ENCODE data around the gene KCNQ5.
"Not testable (repeated sequence)": the region's sequence is repeated elsewhere in the genome, so short reads cannot be mapped to it uniquely, and the experiment has no call there.

KCNQ5 gene

GRCh38 chr6:72967329-72967728, 345.5 kb downstream of the KCNQ5 start:
- no peak for DNase-seq

DNA sequence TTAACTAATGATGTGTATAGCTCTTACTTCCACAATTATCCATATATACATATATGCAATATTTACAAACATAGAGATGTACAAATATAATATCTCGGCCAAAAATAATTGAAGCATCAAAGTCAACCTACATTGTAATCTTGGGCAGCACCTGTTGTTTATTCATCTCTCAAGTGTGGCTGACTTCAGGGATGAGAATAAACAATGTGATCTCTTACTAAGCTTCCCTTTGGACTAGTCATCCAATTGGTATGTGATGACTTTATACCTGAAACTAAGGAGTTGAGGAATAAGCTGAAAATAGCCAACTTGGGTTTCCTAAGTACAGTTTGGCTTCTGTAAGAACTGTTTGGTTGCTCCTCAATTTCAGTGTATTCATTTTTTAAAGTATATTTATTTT, 346.8 kb downstream of the KCNQ5 start:
- DNase-seq, result no peak

DNA sequence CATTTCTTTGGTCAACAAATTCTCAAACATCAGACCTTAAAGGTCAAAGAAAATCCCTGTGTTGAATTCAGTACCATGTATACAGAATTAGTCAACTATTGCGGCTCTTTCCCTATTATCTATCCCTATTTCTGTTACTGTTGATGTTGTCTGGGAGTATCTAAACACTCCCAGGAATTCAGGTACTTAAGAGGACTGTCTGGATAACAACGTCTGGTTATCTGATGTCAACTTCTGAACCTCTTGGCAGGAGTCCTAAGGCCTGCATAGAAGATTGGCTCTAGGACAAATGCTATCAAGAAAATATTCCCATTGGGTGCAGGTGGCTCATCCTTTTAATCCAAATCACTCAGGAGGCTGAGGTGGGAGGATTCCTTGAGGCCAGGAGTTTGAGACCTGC, 347.8 kb downstream of the KCNQ5 start:
- no peak for DNase-seq

GRCh38 chr6:72972579-72972978, 350.7 kb downstream of the KCNQ5 start:
- DNase-seq, result no peak

- DNase-seq, result no peak
Observed at GRCh38 chr6:72974276-72974675, 352.4 kb downstream of the KCNQ5 start.

DNA sequence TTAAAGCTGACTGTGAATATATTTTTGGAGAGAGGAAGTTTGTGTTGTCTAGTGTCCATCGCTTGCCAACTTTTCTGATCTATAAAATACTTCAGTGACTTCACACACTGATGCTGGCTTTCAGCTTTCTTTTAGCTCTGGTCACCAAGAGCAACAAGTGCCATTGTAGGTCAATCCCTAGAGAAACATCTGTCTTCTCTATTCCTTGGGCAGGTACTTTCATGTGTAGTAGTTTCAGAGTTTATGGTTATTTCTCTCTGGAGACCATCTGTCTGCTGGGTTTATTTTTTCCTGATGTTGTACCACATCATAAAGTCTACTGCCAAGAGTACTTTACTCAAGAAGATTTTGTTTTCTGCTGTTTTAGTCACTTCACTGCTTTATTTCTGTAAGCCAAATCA, 353.5 kb downstream of the KCNQ5 start:
- DNase-seq, result no peak

DNA sequence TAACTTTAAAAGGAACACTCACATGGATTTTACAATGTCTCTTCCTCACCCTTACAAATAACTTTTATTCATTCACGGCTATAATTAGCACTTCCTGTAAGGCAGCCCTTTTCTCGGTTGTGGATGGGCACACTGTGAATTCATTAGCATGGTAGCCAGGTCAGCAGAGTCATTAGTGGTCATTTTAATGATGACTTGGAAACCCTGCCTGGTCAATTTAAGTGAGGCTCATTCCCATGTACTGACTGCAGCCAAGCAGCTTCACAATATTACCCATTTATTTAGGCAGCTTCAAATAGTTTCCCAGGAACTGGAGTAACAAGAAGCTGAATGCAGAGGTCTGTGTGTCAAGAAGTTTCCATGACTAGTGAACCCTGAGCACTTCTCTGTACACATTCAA, 354.6 kb downstream of the KCNQ5 start:
- no peak for DNase-seq

- DNase-seq, result no peak
Observed at GRCh38 chr6:72977114-72977513, 355.2 kb downstream of the KCNQ5 start.

- DNase-seq, result not testable (repeated sequence)
Observed at GRCh38 chr6:72978808-72979207, 356.9 kb downstream of the KCNQ5 start.

GRCh38 chr6:72984189-72984831, 362.4 kb downstream of the KCNQ5 start:
- DNase-seq, result not testable (repeated sequence)

DNA sequence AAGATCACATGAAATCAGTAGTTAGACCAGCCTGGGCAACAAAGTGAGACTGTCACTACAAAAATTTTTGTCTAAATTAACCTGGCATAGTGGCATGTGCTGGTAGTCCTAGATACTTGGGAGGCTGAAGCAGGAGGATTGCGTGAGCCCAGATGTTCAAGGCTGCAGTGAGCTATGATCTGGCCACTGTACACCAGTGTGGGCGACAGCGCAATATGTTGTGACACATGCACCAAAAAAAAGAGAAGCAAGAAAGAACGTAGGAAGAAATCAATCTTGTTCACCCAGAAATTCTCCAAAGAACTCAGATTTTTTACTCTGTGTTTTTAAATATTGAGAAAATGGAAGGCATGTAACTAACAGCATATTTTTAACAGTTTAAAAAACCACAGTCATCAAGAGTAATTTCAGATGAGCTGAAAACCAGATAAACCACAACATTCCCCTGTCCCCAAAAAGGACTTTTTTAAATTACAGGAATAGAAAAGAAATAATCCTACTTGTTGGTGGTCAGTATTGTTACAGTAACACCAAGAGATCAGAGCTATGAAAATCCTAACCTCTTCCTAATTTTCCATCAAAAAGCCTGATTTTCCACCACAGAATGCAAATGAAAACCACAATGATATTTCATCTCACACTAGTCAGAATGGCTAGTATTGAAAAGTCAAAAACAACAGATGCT, 363.3 kb downstream of the KCNQ5 start:
- DNase-seq, result no peak

GRCh38 chr6:72987301-72987700, 365.4 kb downstream of the KCNQ5 start:
- DNase-seq, result no peak

DNA sequence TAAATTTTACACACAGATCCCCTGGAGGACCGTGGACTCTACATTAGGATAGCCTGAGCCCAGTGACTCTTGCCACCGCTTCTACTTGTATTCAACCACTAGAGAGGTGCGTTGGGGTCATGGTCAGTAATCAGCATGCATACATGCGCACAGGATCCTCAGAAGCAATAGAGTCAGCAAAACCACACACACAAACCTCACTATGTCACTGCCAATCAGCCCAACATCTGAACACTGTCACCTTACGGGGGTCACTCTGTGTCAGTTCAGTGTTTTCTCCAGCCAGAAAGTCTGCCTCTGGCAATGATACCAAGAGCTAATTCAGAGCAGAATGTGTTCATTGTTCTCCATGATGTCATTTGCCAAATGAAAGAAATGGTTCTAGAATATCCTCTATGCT, 378.1 kb downstream of the KCNQ5 start:
- DNase-seq, result no peak

DNA sequence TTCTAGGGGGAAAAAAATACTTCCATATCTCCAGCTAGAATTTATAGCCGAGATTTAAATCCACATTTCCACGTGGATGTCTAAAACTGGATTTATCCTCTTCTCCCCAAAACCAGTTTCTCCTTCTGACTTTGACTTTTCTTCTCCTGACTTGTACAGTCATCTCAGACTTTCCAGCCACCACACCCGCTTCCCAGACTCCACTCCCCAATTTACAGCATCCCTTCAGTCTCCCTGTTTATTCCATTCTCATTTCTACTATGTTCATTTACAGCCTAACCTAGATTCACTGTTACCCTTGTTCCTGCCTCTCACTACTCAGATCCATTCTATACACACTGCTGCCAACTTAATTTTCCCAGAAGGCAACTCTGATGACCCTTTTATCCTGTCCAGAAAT, 378.6 kb downstream of the KCNQ5 start:
- DNase-seq, result no peak

DNA sequence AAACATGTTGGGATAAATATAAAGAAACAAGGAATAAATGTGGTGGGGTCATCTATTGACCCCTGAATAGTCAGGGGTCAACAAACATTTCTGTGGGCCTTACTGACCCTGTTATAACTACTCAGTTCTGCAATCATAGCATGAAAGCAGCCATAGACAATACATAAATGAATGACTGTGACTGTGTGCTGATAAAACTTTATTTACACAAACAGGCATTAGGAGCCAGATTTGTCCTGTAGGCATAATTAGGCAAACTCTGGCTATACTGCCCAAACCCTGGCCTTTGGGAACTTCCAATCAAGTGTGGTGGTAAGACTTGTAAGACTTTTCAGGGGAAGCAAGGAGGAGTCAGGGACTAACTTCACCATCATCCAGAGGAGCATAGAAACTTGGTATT, 380.7 kb downstream of the KCNQ5 start:
- no peak for DNase-seq

DNA sequence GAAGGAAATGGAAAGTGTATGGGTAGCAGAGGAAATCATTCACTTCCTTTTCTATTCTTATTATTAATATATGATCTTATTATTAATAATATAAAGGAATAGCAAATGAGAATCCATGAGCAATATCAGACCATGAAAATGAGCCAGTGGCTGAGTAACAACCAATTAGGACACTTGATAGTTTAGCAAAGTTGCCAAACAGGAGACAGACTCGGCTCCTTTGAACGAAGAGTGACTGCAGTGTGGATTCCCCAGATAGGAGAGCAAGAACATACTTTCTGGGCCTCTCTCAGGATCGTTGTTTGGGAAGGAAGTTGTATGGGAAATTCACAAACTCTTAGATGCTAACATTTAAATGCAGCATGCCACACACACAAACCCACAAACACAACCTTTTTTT, 381.4 kb downstream of the KCNQ5 start:
- no peak for DNase-seq

GRCh38 chr6:73004231-73004630, 382.4 kb downstream of the KCNQ5 start:
- no peak for DNase-seq

GRCh38 chr6:73004861-73005260, 383.0 kb downstream of the KCNQ5 start:
- DNase-seq, result no peak

DNA sequence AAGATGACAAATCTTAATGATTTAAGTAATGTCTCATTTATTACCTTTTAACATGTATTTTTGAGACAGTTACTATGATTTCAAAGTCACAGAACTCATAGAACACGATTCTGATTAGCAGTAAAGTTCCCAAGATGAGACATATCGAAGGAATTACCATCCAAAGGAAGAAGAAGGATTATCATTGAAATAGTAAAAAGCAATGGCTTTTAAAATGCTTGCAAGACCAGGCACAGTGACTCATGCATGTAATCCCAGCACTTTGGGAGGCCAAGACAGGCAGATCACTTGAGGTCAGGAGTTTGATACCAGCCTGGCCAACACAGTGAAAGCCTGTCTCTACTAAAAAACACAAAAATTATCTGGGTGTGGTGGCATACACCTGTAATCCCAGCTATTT, 384.3 kb downstream of the KCNQ5 start:
- no peak for DNase-seq

DNA sequence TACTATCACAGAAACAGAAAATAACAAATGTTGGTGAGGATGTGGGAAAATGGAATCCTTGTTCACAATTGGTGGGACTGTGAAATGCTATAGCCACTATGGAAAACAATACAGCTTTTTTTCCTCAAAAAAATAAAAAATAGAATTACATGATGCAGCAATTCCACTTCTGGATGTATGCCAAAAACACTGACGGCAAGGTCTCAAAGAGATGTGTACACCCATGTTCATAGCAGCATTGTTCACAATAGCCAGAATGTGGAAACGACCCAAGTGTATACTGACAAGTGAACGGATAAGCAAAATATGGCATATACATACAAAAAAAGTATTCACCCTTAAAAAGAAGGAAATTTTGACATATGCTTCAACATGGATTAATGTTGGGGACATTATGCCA, 390.1 kb downstream of the KCNQ5 start:
- DNase-seq, result no peak

DNA sequence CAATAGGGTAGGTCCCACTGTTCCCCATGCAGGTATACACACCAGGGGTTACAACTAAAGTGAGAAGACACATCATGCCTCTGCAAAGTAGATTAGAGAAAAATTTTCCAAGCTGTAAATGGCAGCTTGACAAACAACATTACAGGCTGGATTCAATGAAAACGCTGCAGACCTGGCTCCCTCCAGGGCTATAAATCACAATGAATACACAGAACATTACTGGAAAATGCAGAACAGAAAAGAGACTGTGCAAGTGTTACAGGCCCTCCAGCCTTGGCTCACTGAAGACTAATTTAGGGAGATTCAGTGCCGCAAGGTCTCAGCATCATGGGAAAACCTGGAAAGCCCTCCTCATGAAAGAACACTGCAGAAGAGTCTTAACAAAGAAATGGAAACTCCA, 395.6 kb downstream of the KCNQ5 start:
- no peak for DNase-seq

DNA sequence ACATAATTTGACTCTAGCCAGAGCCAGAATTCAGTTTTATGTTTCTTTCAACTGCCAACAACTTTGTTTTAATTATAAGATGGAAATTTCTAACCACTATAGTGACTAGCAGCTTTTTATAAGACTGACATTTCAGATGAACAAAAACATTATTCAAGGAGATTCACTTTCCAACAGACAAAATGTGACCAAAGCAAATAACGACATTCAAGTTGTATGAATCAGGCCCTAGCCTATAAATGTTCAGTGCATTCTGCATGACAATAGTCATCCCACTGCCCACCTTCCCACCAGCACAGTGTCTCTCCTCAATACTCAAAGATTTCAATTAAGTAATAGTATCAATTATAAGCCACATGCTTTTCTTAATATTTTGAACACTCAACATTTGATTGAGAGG, 402.7 kb downstream of the KCNQ5 start:
- no peak for DNase-seq

DNA sequence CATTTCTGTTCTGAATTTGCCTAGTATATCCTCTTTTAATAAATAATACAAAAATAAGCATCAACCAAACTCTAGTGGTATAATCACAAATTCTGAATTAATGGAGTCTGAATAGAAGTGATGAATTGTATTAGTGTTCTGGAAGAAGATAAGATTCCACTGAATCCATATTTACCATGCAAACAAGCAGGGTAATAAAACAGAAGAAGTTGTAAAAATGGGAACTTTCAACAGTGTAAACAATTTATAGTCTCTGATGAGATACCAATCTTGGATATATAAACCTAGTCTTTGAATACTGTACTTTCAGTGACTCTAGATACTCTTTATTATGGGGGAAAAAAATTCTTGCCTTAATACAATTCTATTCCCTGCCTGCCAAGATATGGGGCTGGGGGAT, 405.8 kb downstream of the KCNQ5 start:
- DNase-seq, result no peak

DNA sequence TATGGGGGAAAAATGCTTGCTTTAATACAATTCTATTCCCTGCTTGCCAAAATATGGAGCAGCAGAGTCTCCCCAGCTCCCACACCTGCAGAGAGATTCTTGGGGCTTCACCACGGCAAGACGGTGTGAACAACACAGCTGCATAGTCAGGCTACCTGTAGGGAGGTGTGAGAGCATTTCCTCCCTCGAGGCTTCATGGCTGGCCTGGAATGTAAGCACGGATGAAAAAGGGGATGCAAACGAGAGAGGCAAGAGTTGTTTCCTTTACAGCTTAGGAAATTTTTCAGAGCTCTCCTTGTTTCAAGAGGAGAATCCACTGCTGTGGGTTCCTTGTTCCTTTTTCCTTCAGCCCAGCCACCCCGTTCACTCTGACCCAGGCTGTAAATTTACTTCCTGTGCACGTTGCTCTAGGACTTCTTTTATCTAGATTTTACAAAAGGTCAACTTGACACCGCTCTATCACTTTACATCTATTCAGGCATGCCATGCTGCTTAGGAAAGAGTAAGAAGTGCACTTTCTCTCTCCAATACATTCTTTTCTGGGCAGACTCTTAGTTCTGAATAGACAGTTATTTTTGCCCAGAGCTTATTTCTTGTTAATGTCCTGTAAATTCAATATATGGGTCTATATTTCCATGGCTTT, 406.4 kb downstream of the KCNQ5 start:
- DNase-seq, result no peak
